Endothelial cell (in vitro differentiated cells): ENCODE data around the gene UBQLN4. TPM values are rescaled to one million over a fixed set of nuclear protein-coding genes. Genes with fewer than 3 reads are reported as not detected.
A peak's percentile ranks its signal among the peaks of the same experiment; 100 is the strongest.

Experiments
- DNase-seq: peaks from one replicate; pipeline ENCODE4 v3.0.0; 2021; ENCODE audit warnings: low spot score
- H3K27ac Mint-ChIP-seq: one replicate; pipeline ENCODE4 v1.8.0; 2021; ENCODE audit warnings: mixed read lengths, inconsistent platforms; ENCODE audit not compliant: unreplicated experiment
- H3K27me3 Mint-ChIP-seq: one replicate; pipeline ENCODE4 v1.8.0; 2021; ENCODE audit warnings: mild to moderate bottlenecking, moderate library complexity, mixed read lengths, inconsistent platforms; ENCODE audit not compliant: unreplicated experiment
- H3K36me3 Mint-ChIP-seq: one replicate; pipeline ENCODE4 v1.8.0; 2021; ENCODE audit warnings: mild to moderate bottlenecking, low read depth, mixed read lengths, inconsistent platforms; ENCODE audit not compliant: unreplicated experiment
- H3K4me1 Mint-ChIP-seq: one replicate; pipeline ENCODE4 v1.8.0; 2021; ENCODE audit warnings: mild to moderate bottlenecking, mixed read lengths, inconsistent platforms; ENCODE audit not compliant: unreplicated experiment
- H3K4me3 Mint-ChIP-seq: one replicate; pipeline ENCODE4 v1.8.0; 2021; ENCODE audit warnings: mild to moderate bottlenecking, mixed read lengths, inconsistent platforms; ENCODE audit not compliant: unreplicated experiment
- H3K9me3 Mint-ChIP-seq: one replicate; pipeline ENCODE4 v1.8.0; 2021; ENCODE audit warnings: mixed read lengths, inconsistent platforms; ENCODE audit not compliant: unreplicated experiment
- CTCF ChIP-seq: fragments of 200-600 bp; sonication (generic); IDR thresholded peaks from one replicate; pipeline ENCODE4 v1.5.0; 2021; ENCODE audit warnings: antibody characterized with exemption; ENCODE audit not compliant: unreplicated experiment
- total RNA-seq: library from RNA; stranded (reverse); fragmentation: NEBNext Ultra II Directional; extraction: Animal tissue kit (Norgen Biotek cat#: 25700); gene quantifications from one replicate; pipeline ENCODE4 v1.2.1, GENCODE V29; 2021; ENCODE audit not compliant: unreplicated experiment

UBQLN4 gene
- total RNA-seq, 1 donor from 2014 or later, result 47.6 TPM

GRCh38 chr1:156012051-156012817 lies 41.4 kb downstream of the UBQLN4 start:
- H3K4me3 Mint-ChIP-seq, result no peak overlapping the region
- peaks cover 3% of the 10 kb centered on the region for H3K27me3 Mint-ChIP-seq
- DNase-seq, result no peak
- H3K9me3 Mint-ChIP-seq, result no peaks in the 10 kb centered on the region
- H3K27ac Mint-ChIP-seq, result no peak overlapping the region
- peaks cover 41% of the 10 kb centered on the region for H3K36me3 Mint-ChIP-seq
- H3K4me1 Mint-ChIP-seq, result peaks cover 20% of the 10 kb centered on the region
- no peak for TF ChIP-seq CTCF

- Mint-ChIP-seq H3K27ac (peak overlapping the region; percentile 37), H3K36me3 (peaks cover 33% of the 10 kb centered on the region), H3K4me3 (peak overlapping the region; percentile 47), H3K9me3 (no peaks in the 10 kb centered on the region), H3K27me3 (peaks cover 3% of the 10 kb centered on the region), H3K4me1 (peaks cover 35% of the 10 kb centered on the region)
- TF ChIP-seq CTCF, result no peak
- DNase-seq, result no peak
Observed at GRCh38 chr1:156009404-156009803, 44.2 kb downstream of the UBQLN4 start.

GRCh38 chr1:156006666-156007376 lies 46.8 kb downstream of the UBQLN4 start:
- Mint-ChIP-seq H3K4me3 (no peak overlapping the region), H3K27ac (no peak overlapping the region)

GRCh38 chr1:156004843-156005584 lies 48.6 kb downstream of the UBQLN4 start:
- DNase-seq, result no peak
- Mint-ChIP-seq H3K36me3 (peaks cover 11% of the 10 kb centered on the region), H3K9me3 (no peaks in the 10 kb centered on the region), H3K27ac (no peak overlapping the region), H3K4me1 (peaks cover 26% of the 10 kb centered on the region), H3K4me3 (no peak overlapping the region), H3K27me3 (no peaks in the 10 kb centered on the region)
- TF ChIP-seq CTCF, result no peak

More at GRCh38 chr1:156006666-156007376, 46.8 kb downstream of the UBQLN4 start:
- peaks cover 1% of the 10 kb centered on the region for H3K27me3 Mint-ChIP-seq
- no peak for DNase-seq
- H3K36me3 Mint-ChIP-seq, result peaks cover 25% of the 10 kb centered on the region
- no peak for TF ChIP-seq CTCF
- peaks cover 35% of the 10 kb centered on the region for H3K4me1 Mint-ChIP-seq
- no peaks in the 10 kb centered on the region for H3K9me3 Mint-ChIP-seq
